ENCODE measurements around the gene ANKS4B.
A peak's percentile ranks its signal among the peaks of the same experiment; 100 is the strongest.

Gene ANKS4B

GRCh38 chr16:21300309-21301167 lies 67.0 kb downstream of the ANKS4B start:
- DNase-seq (ENCODE audit: low read depth): no peak

- DNase-seq (ENCODE audit: low read depth): peak; percentile 8
Measured at GRCh38 chr16:21301168-21301894, 67.8 kb downstream of the ANKS4B start.

GRCh38 chr16:21301895-21302291 lies 68.4 kb downstream of the ANKS4B start:
- no peak for DNase-seq (ENCODE audit: low read depth)

- DNase-seq (ENCODE audit: low read depth): no peak
Measured at GRCh38 chr16:21302454-21302853, 69.0 kb downstream of the ANKS4B start.

GRCh38 chr16:21302898-21303528 lies 69.5 kb downstream of the ANKS4B start:
- no peak for DNase-seq (ENCODE audit: low read depth)

Measured in stimulated activated CD8-positive, alpha-beta memory T cell treated with anti-CD3 and anti-CD28 coated beads, Interleukin-12 subunit alpha, Interleukin-12 subunit beta, amount 100 ng/mL, for 4 hours (primary cell).